CD4-positive, alpha-beta T cell treated with Interleukin-17A for 4 hours (primary cell): ENCODE results near the gene FAM53A.

Experiments
- DNase-seq: peaks from one replicate; pipeline ENCODE4 v3.0.0-alpha.2; 2020; ENCODE audit warnings: mixed read lengths

Gene FAM53A

GRCh38 chr4:1601852-1602654 lies 82.1 kb downstream of the FAM53A start:
- DNase-seq: peak; percentile 0

GRCh38 chr4:1601533-1601835 lies 82.6 kb downstream of the FAM53A start:
- DNase-seq: no peak

GRCh38 chr4:1600811-1601532 lies 83.1 kb downstream of the FAM53A start:
- peak; percentile 1 for DNase-seq

GRCh38 chr4:1600211-1600780 lies 83.8 kb downstream of the FAM53A start:
- DNase-seq: peak; percentile 0

GRCh38 chr4:1599491-1600210 lies 84.5 kb downstream of the FAM53A start:
- peak; percentile 4 for DNase-seq

GRCh38 chr4:1599026-1599481 lies 85.1 kb downstream of the FAM53A start:
- no peak for DNase-seq

- DNase-seq: peak; percentile 2
Measured at GRCh38 chr4:1598206-1599025, 85.7 kb downstream of the FAM53A start.

GRCh38 chr4:1597021-1597931 lies 86.8 kb downstream of the FAM53A start:
- DNase-seq: peak; percentile 1

GRCh38 chr4:1596393-1596792 lies 87.7 kb downstream of the FAM53A start:
- DNase-seq: peak; percentile 0

GRCh38 chr4:1595789-1596325 lies 88.3 kb downstream of the FAM53A start:
- DNase-seq: no peak

- DNase-seq: peak; percentile 1
Measured at GRCh38 chr4:1594871-1595788, 89.0 kb downstream of the FAM53A start.

- DNase-seq: peak; percentile 1
Measured at GRCh38 chr4:1593881-1594345, 90.2 kb downstream of the FAM53A start.

GRCh38 chr4:1593458-1593857 lies 90.7 kb downstream of the FAM53A start:
- peak; percentile 1 for DNase-seq

GRCh38 chr4:1592709-1593417 lies 91.2 kb downstream of the FAM53A start:
- DNase-seq: no peak

- DNase-seq: no peak
Measured at GRCh38 chr4:1592068-1592708, 91.9 kb downstream of the FAM53A start.

GRCh38 chr4:1591107-1591506 lies 93.0 kb downstream of the FAM53A start:
- peak; percentile 0 for DNase-seq

- peak; percentile 0 for DNase-seq
Measured at GRCh38 chr4:1590244-1590643, 93.9 kb downstream of the FAM53A start.
